Spleen (tissue), 11 donors: ENCODE measurements around the gene PPP1CC. TPM values are rescaled to one million over a fixed set of nuclear protein-coding genes. Genes with fewer than 3 reads are reported as not detected.

ENCODE experiments used
- DNase-seq: peaks from one replicate; pipeline ENCODE4 v3.0.0-alpha.2; 2020
- H3K27ac ChIP-seq, 8 donors: fragments of 200-600 bp; sonication (generic) in 7 of 8; 1 replicate in 4 of 8; 2 replicates in 4 of 8; pipeline versions ENCODE4 v1.5.0 to v1.8.0; 2016 to 2021; ENCODE audit warnings: inconsistent platforms in 4 of 8, mild to moderate bottlenecking in 4 of 8, moderate library complexity in 1 of 8
- H3K27me3 ChIP-seq, 7 donors: fragments of 200-600 bp; sonication (generic) in 6 of 7; replicated peaks in 1 of 7; 1 replicate in 4 of 7; 2 replicates in 3 of 7; pipeline versions ENCODE4 v1.5.0 to v1.8.0; 2016 to 2021; ENCODE audit warnings: inconsistent platforms in 3 of 7, mild to moderate bottlenecking in 1 of 7
- H3K36me3 ChIP-seq, 6 donors: fragments of 200-600 bp; sonication (generic) in 5 of 6; 1 replicate in 4 of 6; 2 replicates in 2 of 6; pipeline versions ENCODE4 v1.5.0 to v1.8.0; 2016 to 2021; ENCODE audit warnings: inconsistent platforms in 2 of 6
- H3K4me1 ChIP-seq, 6 donors: fragments of 200-600 bp; sonication (generic) in 5 of 6; 1 replicate in 3 of 6; 2 replicates in 3 of 6; pipeline versions ENCODE4 v1.5.0 to v1.8.0; 2016 to 2021; ENCODE audit warnings: inconsistent platforms in 3 of 6
- H3K4me3 ChIP-seq, 8 donors: fragments of 200-600 bp; sonication (generic) in 7 of 8; 1 replicate in 4 of 8; 2 replicates in 4 of 8; pipeline versions ENCODE4 v1.5.0 to v1.8.0; 2016 to 2021; ENCODE audit warnings: inconsistent platforms in 4 of 8, mild to moderate bottlenecking in 4 of 8, moderate library complexity in 2 of 8
- H3K9me3 ChIP-seq, 8 donors: fragments of 200-600 bp; sonication (generic) in 7 of 8; 1 replicate in 4 of 8; 2 replicates in 4 of 8; pipeline versions ENCODE4 v1.5.0 to v1.8.0; 2016 to 2021; ENCODE audit warnings: inconsistent platforms in 4 of 8
- CTCF ChIP-seq, 11 experiments: fragments of 200-600 bp in 7 of 11; fragments of 450-650 bp in 4 of 11; sonication (generic) in 4 of 11; IDR thresholded peaks in 8 of 11; conservative IDR thresholded peaks in 3 of 11; 1 replicate in 7 of 11; 2 replicates in 4 of 11; pipeline versions ENCODE4 v1.4.0 to v1.8.0; 2016 to 2021; ENCODE audit warnings: antibody characterized with exemption in 11 of 11, inconsistent platforms in 4 of 11, mild to moderate bottlenecking in 1 of 11
- POLR2A ChIP-seq, 3 donors: fragments of 450-650 bp; IDR thresholded peaks; one replicate each; pipeline ENCODE4 v1.5.1; 2017; ENCODE audit warnings: antibody characterized with exemption in 3 of 3, mild to moderate bottlenecking in 1 of 3
- POLR2AphosphoS5 ChIP-seq, 3 donors: sonication (generic); formaldehyde crosslinking; IDR thresholded peaks; one replicate each; pipeline ENCODE4 v1.5.1; 2017; ENCODE audit warnings: antibody characterized with exemption in 3 of 3
- WGBS, 5 donors: extraction: QIAGEN DNeasy Blood & Tissue Kit in 3 of 5; methylation state at CpG; one replicate each; pipeline versions ENCODE4 v1.1.5 to v1.1.7; 2013 to 2018; 5-methylcytosine and 5-hydroxymethylcytosine counted together
- intact Hi-C: fragments of 100-400 bp; cut with DNase I; formaldehyde crosslinking; loops from one replicate; pipeline ENCODE4 v1.15.0; 2023; ENCODE audit warnings: low total_unique reads
- polyA plus RNA-seq, 3 donors: library from polyadenylated mRNA; stranded (reverse); fragments of 200-250 nt; gene quantifications; one replicate each; pipeline ENCODE4 v1.2.1, GENCODE V29; 2013
- total RNA-seq, 7 donors: library from RNA; depleted of rRNA in 3 of 7; stranded (reverse); fragments of >200 nt in 3 of 7; fragmentation: NEBNext Ultra II Directional in 4 of 7; extraction: Animal tissue kit (Norgen Biotek cat#: 25700) in 4 of 7; gene quantifications; one replicate each; pipeline versions ENCODE4 v1.1.0 to v1.2.1, GENCODE V29; 2016 to 2021
- donor health status: healthy with polysubstance abuse.
- donor health status: DM: no; HTN: no; CAD: no; lungs with moderate emphysema.
- donor health status: DM: no; HTN: no; CAD: no.
- donor health status: Bipolar disorder and iron deficiency.
- donor health status: healthy.
- donor health status: DM: no; HTN: no; CAD: no.
- donor health status: DM: yes; HTN: yes; CAD: no.

The PPP1CC gene
- total and polyA plus RNA-seq, 10 donors, result 74.8 to 173 (median 111) TPM

- no peak for TF ChIP-seq POLR2AphosphoS5 (IDR thresholded peaks at IDR 0.05)
- TF ChIP-seq POLR2A (IDR thresholded peaks at IDR 0.05), result no peak
- TF ChIP-seq CTCF (IDR thresholded peaks at IDR 0.05 in 8 of 11, conservative IDR thresholded peaks at IDR 0.05 in 3 of 11), result no peak
- H3K4me1 ChIP-seq, result no peaks in the 10 kb centered on the region
- H3K4me3 ChIP-seq, result no peak overlapping the region
- H3K9me3 ChIP-seq, result no peaks in the 10 kb centered on the region
- intact Hi-C loops, result no loop called here
- DNase-seq, result no peak
- no peak overlapping the region for H3K27ac ChIP-seq
- WGBS, 5 donors, result 44 to 55% (median 48%) methylated on average over 4 of the region's 4 CpGs
- no peaks in the 10 kb centered on the region for H3K36me3 ChIP-seq
- no peaks in the 10 kb centered on the region for H3K27me3 ChIP-seq
Measured at GRCh38 chr12:110765111-110765510, 22.4 kb upstream of the PPP1CC start.

- 74 to 81% (median 77%) methylated on average over 7 of the region's 7 CpGs for WGBS, 5 donors
- DNase-seq, result no peak
- no peaks in the 10 kb centered on the region for H3K36me3 ChIP-seq
- no peaks in the 10 kb centered on the region for H3K27me3 ChIP-seq
- H3K9me3 ChIP-seq, result no peaks in the 10 kb centered on the region
- H3K4me3 ChIP-seq, result no peak overlapping the region
- H3K27ac ChIP-seq, result no peak overlapping the region
- no peak for TF ChIP-seq CTCF (IDR thresholded peaks at IDR 0.05 in 8 of 11, conservative IDR thresholded peaks at IDR 0.05 in 3 of 11)
- TF ChIP-seq POLR2A (IDR thresholded peaks at IDR 0.05), result no peak
- TF ChIP-seq POLR2AphosphoS5 (IDR thresholded peaks at IDR 0.05), result no peak
- intact Hi-C loops, result no loop called here
- no peaks in the 10 kb centered on the region for H3K4me1 ChIP-seq
Measured at GRCh38 chr12:110763583-110763982, 20.9 kb upstream of the PPP1CC start.

- H3K27ac ChIP-seq, result no peak overlapping the region
- 69 to 87% (median 83%) methylated on average over 3 of the region's 3 CpGs for WGBS, 5 donors
- no peak overlapping the region for H3K4me3 ChIP-seq
- no peaks in the 10 kb centered on the region for H3K36me3 ChIP-seq
- DNase-seq, result no peak
- no peaks in the 10 kb centered on the region for H3K4me1 ChIP-seq
- no peaks in the 10 kb centered on the region for H3K27me3 ChIP-seq
- TF ChIP-seq POLR2A (IDR thresholded peaks at IDR 0.05) (no peak), CTCF (IDR thresholded peaks at IDR 0.05 in 8 of 11, conservative IDR thresholded peaks at IDR 0.05 in 3 of 11) (no peak), POLR2AphosphoS5 (IDR thresholded peaks at IDR 0.05) (no peak)
- intact Hi-C loops, result no loop called here
- no peaks in the 10 kb centered on the region for H3K9me3 ChIP-seq
Measured at GRCh38 chr12:110762891-110763290, 20.2 kb upstream of the PPP1CC start.

- TF ChIP-seq CTCF (IDR thresholded peaks at IDR 0.05 in 8 of 11, conservative IDR thresholded peaks at IDR 0.05 in 3 of 11) (no peak), POLR2AphosphoS5 (IDR thresholded peaks at IDR 0.05) (no peak)
- DNase-seq, result no peak
Measured at GRCh38 chr12:110760204-110760609, 17.5 kb upstream of the PPP1CC start.

More at GRCh38 chr12:110760204-110760609, 17.5 kb upstream of the PPP1CC start:
- WGBS, 5 donors, result 73 to 91% (median 78%) methylated on average over 4 of the region's 4 CpGs
- H3K4me1 ChIP-seq, result no peaks in the 10 kb centered on the region
- no peaks in the 10 kb centered on the region for H3K27me3 ChIP-seq
- H3K4me3 ChIP-seq, result no peak overlapping the region
- no peak overlapping the region for H3K27ac ChIP-seq
- no peaks in the 10 kb centered on the region for H3K36me3 ChIP-seq
- H3K9me3 ChIP-seq, result no peaks in the 10 kb centered on the region
- intact Hi-C loops, result no loop called here
